GM21825 (cell line): Measurements from ENCODE around the gene WDR88.

Experiments
- ATAC-seq: cut with Tn5 transposase; IDR thresholded peaks from one replicate; pipeline ENCODE4 v1.9.1; 2021; ENCODE audit warnings: mild to moderate bottlenecking, moderate library complexity; ENCODE audit not compliant: unreplicated experiment

Gene WDR88, protein sequence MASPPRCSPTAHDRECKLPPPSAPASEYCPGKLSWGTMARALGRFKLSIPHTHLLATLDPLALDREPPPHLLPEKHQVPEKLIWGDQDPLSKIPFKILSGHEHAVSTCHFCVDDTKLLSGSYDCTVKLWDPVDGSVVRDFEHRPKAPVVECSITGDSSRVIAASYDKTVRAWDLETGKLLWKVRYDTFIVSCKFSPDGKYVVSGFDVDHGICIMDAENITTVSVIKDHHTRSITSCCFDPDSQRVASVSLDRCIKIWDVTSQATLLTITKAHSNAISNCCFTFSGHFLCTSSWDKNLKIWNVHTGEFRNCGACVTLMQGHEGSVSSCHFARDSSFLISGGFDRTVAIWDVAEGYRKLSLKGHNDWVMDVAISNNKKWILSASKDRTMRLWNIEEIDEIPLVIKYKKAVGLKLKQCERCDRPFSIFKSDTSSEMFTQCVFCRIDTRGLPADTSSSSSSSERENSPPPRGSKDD

GRCh38 chr19:33132021-33132420 lies at the start of gene WDR88:
Gene WDR88, plus strand, starts transcription at chr19:33132114. Its CDS starts 56 bp downstream, at chr19:33132170.
- no peak for ATAC-seq

- ATAC-seq: no peak
These were observed 46.3 kb upstream of the WDR88 start for GRCh38 chr19:33085570-33086128.

DNA sequence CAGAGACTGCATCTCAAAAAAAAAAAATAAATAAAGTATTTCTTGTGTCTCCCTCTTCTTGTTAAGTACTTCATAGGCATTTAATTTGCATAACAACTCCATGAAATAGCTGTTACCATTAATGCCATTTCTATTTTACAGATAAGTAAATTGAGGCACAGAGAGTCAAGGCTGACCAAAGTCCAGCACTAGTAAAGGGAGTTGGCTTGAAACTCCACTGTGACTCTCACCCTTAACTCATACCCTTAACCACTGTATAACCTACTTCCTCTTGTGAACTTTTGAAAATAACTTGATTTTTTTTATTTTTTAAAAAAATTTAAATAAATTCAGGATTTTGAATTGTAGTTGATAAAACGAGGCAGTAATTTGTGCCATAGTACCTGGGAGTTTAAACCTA lies 45.0 kb upstream of the WDR88 start:
- ATAC-seq: no peak

DNA sequence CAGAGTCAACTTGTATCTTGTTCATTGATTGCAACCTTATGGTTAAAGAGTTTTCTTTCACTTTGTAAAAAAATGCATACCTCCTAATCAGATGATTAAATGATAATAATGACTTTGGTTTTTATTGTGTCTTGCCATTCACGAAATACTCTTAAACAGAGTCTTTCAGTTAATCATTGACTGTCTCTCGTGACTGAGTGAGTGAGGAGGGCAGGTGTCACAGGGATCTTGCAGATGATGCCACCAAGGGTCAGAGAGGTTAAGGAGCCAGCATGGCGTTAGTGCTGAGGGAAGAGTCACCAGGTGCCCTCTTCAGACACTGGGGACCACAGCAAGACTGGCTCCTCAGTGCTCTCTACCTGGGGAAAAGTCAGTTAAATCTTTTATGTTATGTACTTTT lies 42.9 kb upstream of the WDR88 start:
- no peak for ATAC-seq

- ATAC-seq: no peak
These were observed 41.7 kb upstream of the WDR88 start for GRCh38 chr19:33090179-33090578.

GRCh38 chr19:33093420-33094210 lies 38.3 kb upstream of the WDR88 start:
- ATAC-seq: no peak

GRCh38 chr19:33094436-33095067 lies 37.4 kb upstream of the WDR88 start:
- no peak for ATAC-seq

- no peak for ATAC-seq
These were observed 35.9 kb upstream of the WDR88 start for GRCh38 chr19:33096005-33096404.

DNA sequence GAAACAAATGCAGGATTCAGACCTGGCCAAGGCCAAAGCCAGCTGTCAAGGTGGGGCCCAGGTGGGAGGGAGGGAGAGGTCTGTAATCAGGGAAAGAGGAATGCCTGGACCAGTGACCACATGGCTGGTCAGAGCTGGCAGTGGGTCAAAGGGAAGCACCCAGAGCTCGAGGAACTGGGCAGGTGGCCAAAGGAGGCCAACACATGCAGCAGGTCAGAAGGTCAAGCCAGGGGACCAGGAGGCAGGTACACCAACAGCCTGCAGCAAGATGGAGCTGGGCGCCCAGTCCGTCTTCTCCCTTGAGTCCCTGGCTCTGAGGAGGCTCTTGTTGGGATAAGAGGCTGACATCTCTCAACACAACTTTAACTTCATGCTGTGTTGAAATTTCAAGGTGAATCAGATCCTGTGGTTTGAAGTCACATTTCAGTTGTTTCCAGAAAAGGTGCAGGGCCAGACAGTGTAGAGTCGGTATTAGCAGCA lies 33.8 kb upstream of the WDR88 start:
- no peak for ATAC-seq

DNA sequence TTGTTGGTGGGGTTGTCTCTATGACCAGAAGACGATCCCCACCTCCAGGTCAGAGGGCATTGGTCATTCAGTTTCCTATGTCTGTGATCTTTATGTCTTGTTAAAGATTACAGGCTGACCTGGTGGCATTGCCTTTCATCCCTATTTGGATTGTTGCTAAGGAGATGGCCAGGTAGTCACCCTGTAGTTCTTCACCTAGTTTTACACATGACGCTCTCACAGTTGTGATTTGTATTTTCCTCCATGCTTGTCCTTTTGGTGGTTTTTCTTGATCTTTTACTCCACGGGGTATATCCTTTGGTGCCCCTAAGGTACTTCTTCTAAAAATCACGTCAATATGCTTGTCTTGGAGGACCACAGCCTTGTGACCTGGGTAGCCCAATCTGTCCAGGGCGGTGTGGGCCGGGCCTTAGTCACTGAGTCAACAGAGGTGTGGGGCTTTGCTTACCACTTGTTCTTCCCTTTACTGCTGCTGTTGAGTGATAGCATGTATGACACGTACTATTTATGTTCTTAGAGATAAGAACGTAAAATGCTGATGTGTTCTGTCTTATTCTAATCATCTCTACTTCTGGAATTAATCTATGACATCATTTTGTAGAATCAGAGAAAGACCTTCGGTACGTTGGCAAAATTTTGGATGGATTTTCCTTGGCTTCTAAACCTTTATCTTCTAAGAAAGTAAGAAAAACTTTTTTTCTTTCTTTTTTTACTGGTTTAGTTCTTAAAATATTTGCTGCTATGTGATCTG lies 30.8 kb upstream of the WDR88 start:
- no peak for ATAC-seq

DNA sequence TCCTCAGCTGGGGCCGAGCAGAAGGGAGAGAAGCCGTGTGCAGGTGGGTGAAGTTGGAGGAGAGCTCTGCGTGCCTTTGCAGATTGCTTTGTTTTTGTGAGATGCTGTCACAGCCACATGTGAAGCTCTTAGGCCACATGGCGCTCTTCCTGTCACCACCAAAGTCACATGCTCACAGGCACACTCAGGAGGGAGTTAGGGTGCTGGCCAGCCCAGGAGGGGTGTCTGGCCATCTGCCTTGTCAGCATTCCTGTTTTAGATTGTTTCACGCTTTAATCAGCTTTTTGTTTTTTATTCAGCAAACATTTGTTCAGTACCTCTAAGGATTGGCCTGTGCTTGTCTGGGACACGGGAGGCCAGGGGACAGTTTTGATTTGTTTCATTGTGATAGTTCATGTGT lies 29.0 kb upstream of the WDR88 start:
- no peak for ATAC-seq

DNA sequence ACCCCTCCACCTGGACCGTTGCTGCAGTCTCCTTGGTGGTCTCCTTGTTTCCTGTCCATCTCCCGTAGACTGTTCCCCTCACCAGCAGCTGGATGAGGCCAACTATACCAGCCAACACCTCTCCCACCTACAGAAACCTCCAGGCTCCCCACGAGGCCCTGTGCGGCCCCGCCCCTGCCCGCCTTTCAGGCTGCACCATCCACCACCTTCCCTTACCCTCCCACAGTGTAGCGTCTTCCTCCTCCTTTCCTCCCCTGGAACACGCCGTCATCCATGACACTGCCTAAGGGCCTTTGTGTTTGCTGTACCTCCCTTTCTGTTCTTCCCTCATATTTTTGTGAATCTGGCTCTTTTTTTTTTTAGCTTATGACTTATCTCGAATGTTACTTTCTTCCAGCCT lies 23.8 kb upstream of the WDR88 start:
- no peak for ATAC-seq

DNA sequence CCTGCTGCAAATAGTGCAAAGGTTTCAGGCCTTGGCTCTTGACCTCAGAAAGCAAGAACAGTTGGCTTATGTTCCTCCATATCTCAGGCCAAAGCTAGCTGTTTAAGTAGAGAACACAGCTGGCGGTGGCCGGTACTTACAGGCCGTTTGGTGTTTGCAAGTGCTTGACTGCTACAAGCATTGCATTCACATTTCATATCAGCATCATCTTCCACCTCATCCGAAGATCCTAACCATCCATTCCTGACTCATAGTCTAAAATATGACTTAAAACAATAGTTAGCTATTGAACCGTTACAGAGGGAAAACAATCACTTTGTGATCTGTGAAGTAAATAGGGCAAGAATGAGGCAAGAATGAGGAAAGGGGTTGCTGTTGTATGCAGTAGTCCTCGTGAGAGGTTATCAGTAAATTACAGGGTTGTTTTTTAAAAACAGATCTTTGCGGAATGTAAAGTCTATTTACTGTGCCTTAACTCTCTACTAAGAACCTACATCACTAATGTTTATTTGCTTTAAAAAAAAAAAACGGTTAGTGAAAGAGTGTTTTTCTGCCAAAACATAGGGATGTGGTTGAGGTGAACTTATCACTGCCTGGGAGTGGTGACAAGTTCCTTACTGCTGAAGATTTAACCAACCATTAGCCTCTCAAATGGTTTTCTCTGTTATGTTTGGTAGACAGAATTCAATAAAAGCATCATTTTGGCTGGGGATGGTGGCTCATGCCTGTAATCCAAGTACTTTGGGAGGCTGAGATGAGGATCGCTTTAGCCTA lies 21.6 kb upstream of the WDR88 start:
- no peak for ATAC-seq

DNA sequence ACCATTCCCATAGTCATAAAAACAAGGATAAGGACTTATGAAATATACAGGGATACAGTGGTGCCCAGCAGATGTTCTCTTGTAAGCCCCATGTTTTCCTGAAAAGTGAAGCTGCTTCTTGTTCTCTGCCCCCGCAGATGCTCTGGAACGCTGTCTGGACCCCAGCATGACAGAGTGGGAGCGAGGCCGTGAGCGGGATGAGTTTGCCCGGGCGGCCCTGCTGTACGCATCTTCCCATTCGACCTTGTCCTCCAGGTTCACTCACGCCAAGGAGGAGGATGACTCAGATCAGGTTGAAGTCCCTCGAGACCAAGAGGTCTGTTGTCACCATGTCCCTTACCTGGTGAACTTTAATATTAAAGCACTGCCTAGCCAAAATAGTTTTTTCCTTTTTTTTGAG lies 20.3 kb upstream of the WDR88 start:
- no peak for ATAC-seq

GRCh38 chr19:33114312-33114711 lies 17.6 kb upstream of the WDR88 start:
- ATAC-seq: no peak

DNA sequence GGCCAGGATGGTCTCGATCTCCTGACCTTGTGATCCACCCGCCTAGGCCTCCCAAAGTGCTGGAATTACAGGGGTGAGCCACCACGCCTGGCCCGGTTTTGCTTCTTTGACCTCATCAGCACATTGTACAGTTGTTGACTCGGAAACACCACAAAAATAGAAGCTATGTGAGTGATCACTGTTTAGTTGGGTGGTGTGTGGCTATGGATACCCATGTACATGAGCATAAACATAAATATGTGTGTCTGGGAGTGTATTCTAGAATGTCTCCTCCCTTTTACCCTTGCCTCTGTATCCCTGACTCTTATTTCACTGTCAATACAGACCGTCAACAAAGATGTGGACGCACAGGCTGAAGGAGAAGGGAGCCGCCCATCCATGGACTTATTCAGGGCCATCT lies 14.4 kb upstream of the WDR88 start:
- ATAC-seq: no peak

DNA sequence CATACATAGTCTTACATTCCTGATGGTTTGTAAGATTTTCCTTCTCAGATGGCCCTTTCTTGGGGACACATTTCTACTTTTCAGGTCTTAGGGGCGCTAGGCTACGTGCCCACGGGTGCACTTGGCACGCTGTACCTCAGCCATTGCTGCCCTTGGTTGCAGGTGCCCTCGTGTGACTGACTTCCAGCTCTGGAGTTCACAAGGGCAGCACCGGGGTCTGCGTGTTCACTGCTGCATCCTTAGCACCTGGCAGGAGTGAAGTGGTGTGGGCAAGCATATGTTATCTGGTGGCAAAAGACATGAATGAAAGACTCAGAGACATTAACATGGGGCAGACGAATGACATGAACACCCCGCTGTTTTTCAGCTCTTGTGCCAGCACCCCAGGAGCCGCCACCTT lies 13.3 kb upstream of the WDR88 start:
- ATAC-seq: no peak

DNA sequence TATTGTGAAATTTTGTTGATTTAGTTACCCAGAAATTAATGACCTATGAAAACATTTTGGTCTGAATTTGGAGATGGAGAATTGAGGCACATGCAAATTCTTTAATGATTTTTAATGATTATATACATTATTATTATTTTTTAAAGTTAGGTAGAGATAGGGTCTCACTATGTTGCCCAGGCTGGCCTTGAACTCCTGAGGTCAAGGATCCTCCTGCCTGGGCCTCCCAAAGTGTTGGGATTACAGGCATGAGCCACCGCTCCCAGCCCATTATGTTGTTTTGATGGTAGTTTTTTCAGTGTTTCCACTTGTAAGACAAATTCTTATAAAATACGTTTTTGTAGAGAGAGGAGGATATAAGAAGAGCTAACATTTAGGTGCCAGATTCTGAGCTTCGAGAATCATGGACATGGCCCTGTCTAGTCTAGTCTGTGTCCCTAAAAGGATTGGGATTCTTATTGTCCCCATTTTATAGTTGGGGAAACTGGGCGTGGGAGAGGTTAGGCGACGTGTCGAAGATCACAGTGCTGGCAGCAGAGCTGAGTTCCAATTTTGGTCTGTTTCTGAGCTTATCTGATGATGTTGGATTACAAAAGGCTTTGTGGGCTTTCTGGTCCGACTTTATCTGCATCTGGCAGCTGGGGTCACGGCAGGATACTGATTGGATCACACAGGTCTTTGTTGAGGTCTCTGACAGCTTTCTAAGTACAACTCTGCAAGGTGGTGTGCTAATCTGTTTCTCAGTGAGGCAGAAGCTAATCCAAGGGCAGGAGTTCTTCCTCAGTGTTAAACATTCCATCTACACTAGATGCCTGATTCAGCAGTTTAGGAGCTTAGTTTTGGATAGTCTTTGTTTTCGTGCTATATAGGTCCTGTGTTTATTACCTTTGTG lies 7.5 kb upstream of the WDR88 start:
- ATAC-seq: no peak

DNA sequence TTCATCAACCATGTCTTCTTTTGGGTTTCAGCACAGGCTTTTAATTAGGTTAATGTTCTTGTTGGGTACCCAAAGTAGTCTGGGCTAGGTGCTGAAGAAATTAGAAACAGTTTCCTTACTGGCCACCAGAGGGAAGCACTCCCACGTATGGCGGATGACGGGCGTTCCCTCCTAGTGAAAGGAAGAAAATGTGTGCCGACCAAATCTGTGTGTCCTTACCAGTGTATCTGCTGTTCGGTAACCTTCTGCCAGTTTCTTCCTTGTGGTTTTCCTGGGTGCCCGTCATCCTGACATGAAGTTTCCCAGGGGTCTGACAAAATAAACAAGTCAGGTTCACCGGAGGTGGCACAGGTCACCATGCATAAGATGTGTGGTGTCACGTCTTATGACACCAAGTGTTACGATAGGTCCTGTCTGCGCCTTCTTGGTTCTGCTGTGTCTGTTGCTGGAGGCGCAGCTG lies 6.0 kb upstream of the WDR88 start:
- ATAC-seq: no peak
